ENCODE results near the gene GLOD5.

GRCh38 chrX:48794340-48794910, 32.9 kb downstream of the GLOD5 start:
- TF ChIP-seq CTCF (IDR thresholded peaks at IDR 0.05) (no peak), POLR2A (IDR thresholded peaks at IDR 0.05) (no peak)
